ENCODE measurements around the gene MYO9B.

The MYO9B gene

DNA sequence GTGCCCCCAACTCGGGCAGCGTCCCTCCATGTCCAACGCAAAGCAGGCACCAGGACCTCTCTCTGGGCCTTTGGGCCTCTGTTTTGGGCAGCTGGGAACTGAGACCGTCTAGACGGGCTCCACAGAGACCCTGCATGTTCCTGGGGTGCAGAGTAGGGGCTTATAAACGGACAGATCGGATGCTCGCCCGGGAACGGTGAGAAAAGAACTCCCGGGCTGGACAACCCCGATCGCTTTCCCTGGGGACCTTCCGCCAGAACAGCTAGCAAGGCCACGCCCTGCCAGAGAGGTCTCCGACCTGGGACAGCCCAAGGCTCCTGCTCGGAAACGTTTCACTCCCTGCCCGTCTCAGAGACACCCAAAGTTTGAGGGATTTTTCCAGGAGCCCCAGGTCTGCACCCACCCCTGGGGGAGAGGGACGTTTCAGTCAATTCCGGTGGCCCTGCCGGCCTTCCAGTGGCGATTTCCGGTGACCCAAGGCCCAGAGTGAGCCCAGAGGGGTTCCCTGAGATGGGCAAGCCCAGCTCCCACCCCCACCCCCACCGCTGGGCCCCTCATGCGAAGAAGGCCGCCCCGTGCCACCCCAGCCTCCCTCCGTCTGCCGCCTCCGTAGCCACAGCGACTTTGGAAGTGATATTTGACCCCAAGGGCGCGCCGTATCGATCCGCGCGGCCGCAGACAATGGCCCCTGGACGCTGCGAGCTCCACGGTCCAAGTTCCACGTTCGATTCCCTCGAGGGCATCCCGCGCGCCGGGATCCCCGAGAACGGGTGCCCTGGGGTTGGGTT lies 168.4 kb downstream of the MYO9B start:
- H3K36me3 ChIP-seq (ENCODE audit: control insufficient read depth, low read depth, low read length): peaks cover 3% of the 10 kb centered on the region
- H3K4me3 ChIP-seq (ENCODE audit: low read length): peak overlapping the region; percentile 88
- peaks cover 24% of the 10 kb centered on the region for H3K4me1 ChIP-seq (ENCODE audit: control insufficient read depth, low read depth, low read length)
- H3K9me3 ChIP-seq (ENCODE audit: control insufficient read depth, low read depth, low read length): no peaks in the 10 kb centered on the region
- no peaks in the 10 kb centered on the region for H3K27me3 ChIP-seq (ENCODE audit: control insufficient read depth, insufficient read depth, low read length)
- no peak overlapping the region for H3K27ac ChIP-seq (ENCODE audit: low read length)
- H3K9ac ChIP-seq (ENCODE audit: low read length): peak overlapping the region; percentile 67

DNA sequence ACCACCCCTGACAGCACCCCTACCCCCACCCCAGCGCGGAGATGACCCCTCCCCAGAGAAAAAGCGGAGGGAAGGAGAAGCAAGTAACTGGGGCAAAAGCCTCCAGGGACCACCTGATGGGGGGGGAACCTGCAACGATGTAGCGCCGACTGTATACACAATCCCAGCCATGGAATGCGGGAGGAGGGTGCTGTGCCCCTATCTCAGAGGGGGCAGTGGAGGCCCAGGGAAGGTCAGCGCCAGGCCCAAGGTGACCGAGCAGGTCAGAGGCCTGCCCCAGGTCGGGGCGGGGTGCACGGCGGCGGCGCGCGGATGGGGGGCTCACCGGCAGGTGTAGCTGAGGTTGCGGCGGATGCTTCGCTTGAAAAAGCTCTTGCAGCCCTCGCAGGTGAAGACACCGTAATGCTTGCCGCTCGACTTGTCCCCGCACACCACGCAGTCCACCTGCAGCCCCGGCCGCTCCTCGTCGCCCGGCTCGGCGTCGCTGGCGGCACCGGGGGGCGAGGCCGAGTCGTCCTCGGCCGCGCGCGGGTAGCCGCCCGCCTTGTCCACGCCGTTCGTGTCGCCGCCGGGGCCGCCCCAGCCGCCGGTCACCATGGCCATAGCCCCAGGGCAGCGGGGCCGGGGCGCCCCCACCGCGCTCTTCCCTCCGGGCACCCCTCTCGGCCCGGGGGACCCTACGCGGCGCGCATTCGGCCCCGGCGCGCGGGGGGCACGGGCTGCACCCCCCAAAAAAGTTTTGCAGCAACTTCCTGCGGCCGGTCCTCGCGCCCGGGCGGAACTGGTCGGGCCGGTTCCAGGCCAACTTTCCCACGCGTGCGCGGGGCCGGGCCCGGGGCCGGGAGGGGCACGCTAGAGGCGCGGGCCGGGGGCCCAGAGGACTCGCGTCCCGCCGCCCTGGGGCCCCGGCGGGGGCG lies 169.3 kb downstream of the MYO9B start:
- H3K4me1 ChIP-seq (ENCODE audit: control insufficient read depth, low read depth, low read length): peaks cover 24% of the 10 kb centered on the region
- no peaks in the 10 kb centered on the region for H3K27me3 ChIP-seq (ENCODE audit: control insufficient read depth, insufficient read depth, low read length)
- no peak overlapping the region for H3K27ac ChIP-seq (ENCODE audit: low read length)
- H3K9me3 ChIP-seq (ENCODE audit: control insufficient read depth, low read depth, low read length): no peaks in the 10 kb centered on the region
- H3K9ac ChIP-seq (ENCODE audit: low read length): peak overlapping the region; percentile 67
- peak overlapping the region; percentile 88 for H3K4me3 ChIP-seq (ENCODE audit: low read length)
- H3K36me3 ChIP-seq (ENCODE audit: control insufficient read depth, low read depth, low read length): peaks cover 2% of the 10 kb centered on the region

DNA sequence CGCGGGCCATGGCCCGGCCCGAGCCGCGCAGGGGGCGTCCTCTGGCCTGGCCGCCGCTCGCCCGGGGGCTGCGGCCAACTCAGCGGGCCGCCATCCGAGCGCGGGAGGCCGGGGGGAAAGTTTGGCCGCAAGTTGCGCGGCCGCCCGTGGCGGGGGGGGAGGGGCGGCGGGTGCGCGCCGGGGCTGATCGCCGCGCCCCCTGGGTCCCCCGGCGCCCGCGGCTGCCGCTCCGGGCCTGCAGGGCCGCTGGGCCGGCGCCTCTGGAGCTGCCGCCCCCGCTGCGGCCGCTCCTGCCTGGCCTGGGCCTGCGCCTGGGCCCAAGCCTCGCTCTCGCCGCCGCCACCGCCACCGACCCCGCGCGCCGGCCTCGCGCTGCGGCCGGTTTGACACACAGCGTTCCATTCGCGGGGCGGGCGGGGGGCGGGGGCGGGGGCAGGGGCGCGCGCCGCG lies 170.0 kb downstream of the MYO9B start, which contains the start of gene NR2F6:
TSS of gene NR2F6 (minus strand) at position 385 of the 450 bp plus-strand sequence. CDS start 699 bp downstream, outside the sequence.
- Histone ChIP-seq H3K4me3 (ENCODE audit: low read length) (peak within 1 kb of the TSS; percentile 88), H3K9me3 (ENCODE audit: control insufficient read depth, low read depth, low read length) (no peaks in the 10 kb centered on the region), H3K27ac (ENCODE audit: low read length) (peak within 1 kb of the TSS; percentile 68), H3K36me3 (ENCODE audit: control insufficient read depth, low read depth, low read length) (no peaks in the 10 kb centered on the region), H3K9ac (ENCODE audit: low read length) (peak within 1 kb of the TSS; percentile 67), H3K4me1 (ENCODE audit: control insufficient read depth, low read depth, low read length) (peaks cover 24% of the 10 kb centered on the region), H3K27me3 (ENCODE audit: control insufficient read depth, insufficient read depth, low read length) (no peaks in the 10 kb centered on the region)

DNA sequence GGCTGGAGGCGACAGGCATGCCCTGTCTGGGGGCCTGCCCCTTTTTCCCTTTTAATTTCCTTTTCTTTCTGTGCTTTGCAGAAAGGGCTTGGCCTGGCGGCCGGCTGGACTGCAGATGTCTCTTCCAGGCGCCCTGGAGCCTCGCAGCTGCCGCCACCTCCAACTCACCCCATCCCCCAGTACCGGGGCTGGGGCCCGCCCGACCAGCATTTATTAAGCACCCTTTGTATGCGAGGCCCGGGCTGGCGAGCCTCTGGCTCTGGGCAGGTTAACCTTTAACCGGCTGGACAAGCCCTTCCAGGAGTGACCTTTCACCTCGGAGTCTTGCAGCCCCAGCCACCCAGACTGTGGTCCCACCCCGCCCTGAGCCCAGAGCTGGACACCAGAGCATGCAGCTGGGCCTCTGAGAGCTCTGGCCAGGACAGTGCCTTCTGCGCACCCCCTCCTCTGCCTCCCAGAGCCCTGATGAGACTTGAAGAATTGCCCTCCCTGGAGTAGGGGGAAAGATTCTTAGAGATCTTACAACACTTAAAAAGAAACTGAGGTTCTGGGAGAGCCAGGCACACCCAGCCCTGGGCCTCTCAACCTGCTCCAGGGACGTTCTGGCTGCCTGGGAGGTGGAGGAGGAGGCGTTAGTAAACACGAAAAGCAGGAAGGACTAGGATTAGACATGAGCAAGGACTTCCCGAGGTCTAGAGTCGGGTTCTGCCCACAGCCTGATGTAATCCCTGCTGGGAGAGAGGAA lies 171.3 kb downstream of the MYO9B start:
- no peaks in the 10 kb centered on the region for H3K27me3 ChIP-seq (ENCODE audit: control insufficient read depth, insufficient read depth, low read length)
- peak overlapping the region; percentile 60 for H3K4me3 ChIP-seq (ENCODE audit: low read length)
- H3K9ac ChIP-seq (ENCODE audit: low read length): peak overlapping the region; percentile 62
- no peaks in the 10 kb centered on the region for H3K9me3 ChIP-seq (ENCODE audit: control insufficient read depth, low read depth, low read length)
- H3K36me3 ChIP-seq (ENCODE audit: control insufficient read depth, low read depth, low read length): no peaks in the 10 kb centered on the region
- peaks cover 24% of the 10 kb centered on the region for H3K4me1 ChIP-seq (ENCODE audit: control insufficient read depth, low read depth, low read length)
- no peak overlapping the region for H3K27ac ChIP-seq (ENCODE audit: low read length)

DNA sequence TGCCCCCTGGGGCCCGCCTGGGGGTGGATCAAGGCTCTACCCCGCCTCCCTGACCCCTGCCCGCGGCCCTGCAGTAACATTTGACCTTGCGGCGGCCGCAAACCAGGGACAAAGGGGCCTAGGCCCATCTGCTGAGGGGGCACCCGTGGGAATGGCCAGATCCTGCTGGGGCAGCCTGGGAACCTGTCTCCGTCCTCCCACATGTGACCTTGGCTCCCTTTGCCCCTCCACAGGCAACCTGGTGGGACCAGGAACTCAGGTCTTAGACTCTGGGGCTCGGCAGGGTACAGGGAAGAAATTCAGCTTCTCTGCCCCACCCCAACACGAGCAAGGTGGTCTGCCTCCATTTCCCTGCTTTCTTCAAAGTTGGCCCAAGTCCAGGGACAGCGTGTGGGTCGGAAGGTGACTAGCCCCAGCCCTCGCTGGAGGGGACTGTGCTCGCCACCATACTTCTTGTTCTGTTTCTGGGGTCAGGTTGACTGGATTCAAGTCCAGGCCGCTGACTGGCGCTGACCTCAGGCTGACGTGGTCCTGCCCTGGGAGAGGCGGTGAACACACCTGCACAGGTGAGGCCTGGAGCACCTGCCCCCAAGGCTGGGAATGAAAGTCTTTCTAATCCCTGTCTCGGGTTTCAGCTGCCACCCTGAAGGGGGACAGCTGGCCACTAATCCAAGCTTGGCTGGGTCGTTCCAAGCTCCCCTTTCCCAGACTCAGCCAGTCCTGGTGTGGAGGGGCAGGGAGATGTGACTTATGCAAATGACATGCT lies 172.6 kb downstream of the MYO9B start:
- no peaks in the 10 kb centered on the region for H3K36me3 ChIP-seq (ENCODE audit: control insufficient read depth, low read depth, low read length)
- H3K9me3 ChIP-seq (ENCODE audit: control insufficient read depth, low read depth, low read length): no peaks in the 10 kb centered on the region
- peak overlapping the region; percentile 24 for H3K27ac ChIP-seq (ENCODE audit: low read length)
- H3K4me3 ChIP-seq (ENCODE audit: low read length): peak overlapping the region; percentile 13
- peaks cover 24% of the 10 kb centered on the region for H3K4me1 ChIP-seq (ENCODE audit: control insufficient read depth, low read depth, low read length)
- no peaks in the 10 kb centered on the region for H3K27me3 ChIP-seq (ENCODE audit: control insufficient read depth, insufficient read depth, low read length)
- peak overlapping the region; percentile 29 for H3K9ac ChIP-seq (ENCODE audit: low read length)

DNA sequence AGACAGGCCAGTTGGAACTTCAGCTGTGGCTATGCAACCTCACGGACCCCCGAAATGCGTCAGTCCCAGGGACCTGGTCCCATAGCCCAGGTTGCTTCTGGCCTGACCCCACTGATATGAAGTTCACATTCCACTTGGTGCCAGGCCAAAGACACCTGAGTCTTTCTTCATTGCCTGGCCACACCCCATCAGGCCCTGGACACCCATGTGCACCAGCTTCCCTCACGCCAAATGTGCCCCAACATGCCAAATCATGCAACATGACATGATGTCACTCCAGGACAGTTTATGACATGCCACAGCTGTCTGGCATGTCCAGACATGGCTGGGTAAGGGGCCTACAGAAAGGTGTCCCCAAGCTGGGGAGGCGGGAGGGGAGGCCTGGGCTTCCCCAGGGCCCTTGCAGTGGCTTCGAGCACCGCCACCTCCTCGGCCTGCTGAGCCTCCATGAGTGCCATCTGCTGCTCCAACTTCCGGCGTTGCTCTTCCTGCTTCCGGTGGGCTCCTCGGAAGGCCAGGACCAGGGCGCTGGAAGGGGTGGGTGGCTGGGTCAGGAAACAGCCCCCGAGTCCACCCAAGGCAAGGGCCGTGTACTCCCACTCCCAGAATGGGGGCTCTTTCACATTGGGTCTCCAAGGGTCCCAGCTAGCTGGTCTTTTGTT lies 174.4 kb downstream of the MYO9B start:
- Histone ChIP-seq H3K9me3 (ENCODE audit: control insufficient read depth, low read depth, low read length) (no peaks in the 10 kb centered on the region), H3K9ac (ENCODE audit: low read length) (no peak overlapping the region), H3K27ac (ENCODE audit: low read length) (no peak overlapping the region), H3K36me3 (ENCODE audit: control insufficient read depth, low read depth, low read length) (no peaks in the 10 kb centered on the region), H3K4me1 (ENCODE audit: control insufficient read depth, low read depth, low read length) (peaks cover 24% of the 10 kb centered on the region), H3K4me3 (ENCODE audit: low read length) (no peak overlapping the region), H3K27me3 (ENCODE audit: control insufficient read depth, insufficient read depth, low read length) (no peaks in the 10 kb centered on the region)

DNA sequence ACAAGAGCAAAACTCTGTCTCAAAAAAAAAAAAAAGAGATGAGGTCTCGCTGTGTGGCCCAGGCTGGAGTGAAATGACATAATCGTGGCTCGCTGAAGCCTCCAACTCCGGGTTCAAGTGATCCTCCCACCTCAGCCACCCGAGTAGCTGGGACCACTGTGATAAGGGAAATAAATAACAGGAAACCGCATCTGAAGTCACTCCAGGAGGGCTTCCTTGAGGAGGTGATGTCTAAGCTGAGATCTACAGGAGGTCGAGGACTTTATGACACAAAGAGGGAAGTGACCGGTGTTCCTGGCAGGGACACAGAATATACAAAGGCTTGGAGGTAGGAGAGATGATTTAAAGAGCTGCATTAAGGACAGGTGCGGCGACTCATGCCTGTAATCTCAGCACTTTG lies 179.1 kb downstream of the MYO9B start:
- no peak overlapping the region for H3K27ac ChIP-seq (ENCODE audit: low read length)
- no peaks in the 10 kb centered on the region for H3K4me1 ChIP-seq (ENCODE audit: control insufficient read depth, low read depth, low read length)
- H3K36me3 ChIP-seq (ENCODE audit: control insufficient read depth, low read depth, low read length): peaks cover 4% of the 10 kb centered on the region
- H3K27me3 ChIP-seq (ENCODE audit: control insufficient read depth, insufficient read depth, low read length): no peaks in the 10 kb centered on the region
- H3K4me3 ChIP-seq (ENCODE audit: low read length): no peak overlapping the region
- H3K9ac ChIP-seq (ENCODE audit: low read length): no peak overlapping the region
- peaks cover 2% of the 10 kb centered on the region for H3K9me3 ChIP-seq (ENCODE audit: control insufficient read depth, low read depth, low read length)

DNA sequence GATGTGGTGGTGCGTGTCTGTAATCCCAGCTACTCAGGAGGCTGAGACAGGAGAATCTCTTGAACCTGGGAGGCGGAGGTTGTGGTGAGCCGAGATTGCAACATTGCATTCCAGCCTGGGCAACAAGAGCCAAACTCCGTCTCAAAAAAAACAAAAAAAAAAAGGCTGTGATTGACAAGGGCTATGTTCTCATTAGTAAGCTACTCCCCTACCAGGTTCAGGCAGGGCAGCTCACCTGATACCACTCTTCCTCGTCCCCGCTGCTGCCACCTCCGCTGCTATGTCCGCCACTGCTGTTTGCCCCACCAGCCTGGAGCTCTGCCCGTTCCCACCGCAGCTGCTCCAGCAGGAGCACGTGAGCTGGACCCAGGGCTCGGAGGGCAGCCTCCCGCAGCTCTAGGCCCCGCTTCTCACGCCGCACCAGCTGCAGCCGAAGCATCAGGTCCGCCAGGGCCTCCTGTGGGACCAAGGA lies 179.6 kb downstream of the MYO9B start:
- peaks cover 4% of the 10 kb centered on the region for H3K36me3 ChIP-seq (ENCODE audit: control insufficient read depth, low read depth, low read length)
- H3K9me3 ChIP-seq (ENCODE audit: control insufficient read depth, low read depth, low read length): peaks cover 3% of the 10 kb centered on the region
- H3K27ac ChIP-seq (ENCODE audit: low read length): no peak overlapping the region
- H3K4me3 ChIP-seq (ENCODE audit: low read length): no peak overlapping the region
- H3K9ac ChIP-seq (ENCODE audit: low read length): no peak overlapping the region
- no peaks in the 10 kb centered on the region for H3K27me3 ChIP-seq (ENCODE audit: control insufficient read depth, insufficient read depth, low read length)
- no peaks in the 10 kb centered on the region for H3K4me1 ChIP-seq (ENCODE audit: control insufficient read depth, low read depth, low read length)

DNA sequence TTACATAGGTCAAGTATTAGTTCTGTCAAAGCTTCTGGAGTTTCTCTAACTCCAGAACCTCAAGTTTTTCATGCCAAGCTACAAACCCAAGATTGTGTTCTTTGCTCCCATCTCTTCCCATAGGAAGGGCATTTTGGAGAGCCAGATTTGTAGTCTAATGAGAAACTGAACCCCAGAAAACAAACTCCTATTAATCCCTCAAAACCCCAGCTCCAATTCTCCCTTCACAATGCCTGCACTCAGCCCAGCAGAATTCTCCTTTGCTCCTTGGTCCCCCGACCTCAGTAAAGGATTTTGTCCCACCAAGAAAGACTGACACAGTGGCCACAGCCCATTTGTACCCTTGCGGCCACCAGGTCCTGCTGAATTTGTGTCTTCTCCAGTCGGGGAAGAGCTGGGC lies 180.6 kb downstream of the MYO9B start:
- Histone ChIP-seq H3K36me3 (ENCODE audit: control insufficient read depth, low read depth, low read length) (peaks cover 4% of the 10 kb centered on the region), H3K4me3 (ENCODE audit: low read length) (no peak overlapping the region), H3K4me1 (ENCODE audit: control insufficient read depth, low read depth, low read length) (no peaks in the 10 kb centered on the region), H3K9me3 (ENCODE audit: control insufficient read depth, low read depth, low read length) (peaks cover 3% of the 10 kb centered on the region), H3K9ac (ENCODE audit: low read length) (no peak overlapping the region), H3K27me3 (ENCODE audit: control insufficient read depth, insufficient read depth, low read length) (no peaks in the 10 kb centered on the region), H3K27ac (ENCODE audit: low read length) (no peak overlapping the region)

DNA sequence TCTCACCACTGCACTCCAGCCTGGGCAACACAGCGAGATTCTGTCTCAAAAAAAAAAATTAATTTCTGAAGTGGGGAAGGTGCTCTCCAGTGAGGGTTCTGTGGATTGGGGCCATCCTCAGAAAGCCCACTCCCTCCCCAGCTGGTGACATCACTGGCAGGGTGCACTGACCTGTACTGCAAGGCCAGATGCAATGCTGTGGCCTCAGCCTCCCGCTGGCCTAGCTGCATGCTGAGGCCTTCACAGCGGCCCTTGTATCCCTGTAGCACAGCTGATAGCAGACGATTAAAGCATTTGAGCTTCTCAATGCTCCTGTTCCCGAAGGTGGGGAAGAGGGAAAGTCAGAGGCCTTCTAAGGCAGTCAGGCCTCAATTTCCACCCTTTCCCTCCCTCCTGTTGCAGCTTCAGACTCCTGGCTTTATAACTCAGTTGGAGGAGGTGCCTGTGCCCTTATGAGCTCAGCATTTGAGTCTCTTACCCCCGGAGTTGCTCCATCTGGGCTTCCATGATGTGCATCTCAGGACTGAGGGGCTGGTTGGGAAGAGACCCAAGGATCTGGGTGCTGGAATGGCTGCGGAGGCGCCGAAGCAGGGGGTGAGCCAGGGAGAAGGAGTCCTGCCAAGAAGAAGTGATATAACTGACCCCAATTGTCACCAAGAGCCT lies 183.7 kb downstream of the MYO9B start:
- peaks cover 4% of the 10 kb centered on the region for H3K36me3 ChIP-seq (ENCODE audit: control insufficient read depth, low read depth, low read length)
- peaks cover 3% of the 10 kb centered on the region for H3K9me3 ChIP-seq (ENCODE audit: control insufficient read depth, low read depth, low read length)
- no peak overlapping the region for H3K27ac ChIP-seq (ENCODE audit: low read length)
- H3K9ac ChIP-seq (ENCODE audit: low read length): no peak overlapping the region
- no peak overlapping the region for H3K4me3 ChIP-seq (ENCODE audit: low read length)
- no peaks in the 10 kb centered on the region for H3K27me3 ChIP-seq (ENCODE audit: control insufficient read depth, insufficient read depth, low read length)
- peaks cover 3% of the 10 kb centered on the region for H3K4me1 ChIP-seq (ENCODE audit: control insufficient read depth, low read depth, low read length)

Measured in iPS-18a (cell line).